ENCODE results near the gene EFCAB3. TPM values are rescaled to one million over a fixed set of nuclear protein-coding genes. Genes with fewer than 3 reads are reported as not detected.

The EFCAB3 gene
- total RNA-seq = not detected

GRCh38 chr17:62380253-62380652, at the start of gene EFCAB3:
EFCAB3 (plus strand) TSS chr17:62380553; CDS start chr17:62382980, 2,427 bp downstream.

DNA sequence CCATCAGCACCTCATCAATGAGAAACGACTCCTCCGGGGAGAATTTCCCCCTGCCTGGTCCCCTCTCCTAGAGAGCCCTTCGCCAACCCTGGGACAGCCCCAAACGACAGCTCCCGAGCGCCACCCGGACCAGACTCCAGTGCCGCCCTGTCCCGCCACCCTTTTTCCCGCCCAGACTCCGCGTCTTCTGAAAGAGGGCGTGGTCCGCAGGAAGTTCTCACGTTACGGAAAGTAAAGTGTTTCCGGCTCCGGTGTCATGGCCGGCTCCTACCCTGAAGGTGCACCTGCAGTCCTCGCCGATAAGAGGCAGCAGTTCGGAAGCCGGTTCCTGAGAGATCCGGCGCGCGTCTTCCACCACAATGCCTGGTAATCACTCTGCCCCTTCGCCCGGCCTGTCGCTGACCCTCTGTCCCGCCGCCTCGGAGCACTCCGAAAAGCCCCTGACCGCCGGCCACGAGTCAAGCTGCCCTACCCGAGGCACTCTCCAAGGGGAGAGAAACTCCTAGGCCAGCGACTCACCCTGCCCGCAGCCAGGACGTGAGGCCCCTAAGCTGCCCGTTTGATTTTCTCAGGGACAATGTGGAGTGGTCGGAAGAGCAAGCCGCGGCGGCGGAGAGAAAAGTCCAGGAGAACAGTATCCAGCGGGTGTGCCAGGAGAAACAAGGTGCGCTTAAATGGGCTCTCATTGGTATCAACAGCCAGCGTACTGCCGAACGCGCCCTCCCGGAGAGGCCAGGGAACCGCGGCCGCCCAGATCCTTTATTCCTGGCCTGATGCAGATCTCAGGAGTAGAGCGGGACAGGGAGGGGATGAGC, 43.5 kb downstream of the EFCAB3 start, which contains the start of gene METTL2A:
TSS of gene METTL2A (plus strand) at position 251 of the 815 bp plus-strand sequence. CDS start at position 257, 6 bp downstream.

Small RNA genes within 50 kb of the gene (small RNA-seq; reads per million reads assigned to genes)
- gene RNU7-52P = not detected

Other genes starting within 250 kb of the EFCAB3 start
- gene METTL2A, start 43.3 kb downstream of the EFCAB3 start, total RNA-seq = 52.6 TPM
- 70.8 TPM for gene TLK2, start 98.3 kb downstream of the EFCAB3 start, total RNA-seq
- gene MRC2, start 247.1 kb downstream of the EFCAB3 start, total RNA-seq = 23.8 TPM